ENCODE results near the gene TACC2.

Gene TACC2

DNA sequence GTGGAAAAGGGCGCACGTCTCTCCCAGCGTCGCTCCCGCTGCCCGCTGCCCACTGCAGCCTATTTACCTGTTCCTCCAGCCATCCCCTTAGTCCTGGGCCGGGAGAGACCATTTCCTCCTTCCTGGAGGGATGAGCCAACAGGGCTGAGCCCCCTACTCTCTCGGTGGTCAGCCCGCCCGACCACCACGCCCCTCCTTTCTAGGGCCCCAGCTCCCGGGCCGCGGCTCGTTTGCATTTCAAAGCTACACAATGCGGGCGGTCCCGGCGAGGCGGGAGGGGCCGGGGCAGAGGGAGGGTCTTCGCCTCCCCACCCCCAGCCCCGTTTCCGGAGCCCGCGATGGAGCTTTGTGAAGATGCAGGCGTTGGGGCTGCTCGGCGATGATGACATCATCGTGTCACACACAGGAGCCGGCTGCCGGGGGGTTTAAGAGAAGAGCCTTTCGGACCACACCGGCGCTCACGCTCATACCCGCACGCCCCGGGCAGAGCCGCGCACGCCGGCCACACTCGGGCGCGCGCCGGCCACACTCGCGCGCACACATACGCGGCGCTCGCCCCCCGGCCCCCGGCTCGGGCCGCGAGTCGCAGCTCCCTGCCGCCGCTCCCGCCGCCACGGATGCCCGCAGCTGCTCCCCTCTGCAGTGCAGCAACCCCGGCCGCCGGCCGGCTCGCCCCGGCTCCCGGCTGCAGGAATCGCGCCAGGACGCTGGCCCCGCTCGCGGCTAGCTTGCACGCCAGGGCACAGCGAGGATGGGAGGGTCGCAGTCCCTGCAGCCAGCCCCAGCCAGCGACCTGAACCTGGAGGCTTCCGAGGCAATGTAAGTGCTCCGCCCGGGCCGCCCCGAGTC lies 174.4 kb downstream of the TACC2 start:
- DNase-seq (ENCODE audit: insufficient read length, low spot score) (no peak), FAIRE-seq (no peak)
- TF ChIP-seq POLR2A (IDR thresholded peaks at IDR 0.05; ENCODE audit: low read depth, low read length): no peak

DNA sequence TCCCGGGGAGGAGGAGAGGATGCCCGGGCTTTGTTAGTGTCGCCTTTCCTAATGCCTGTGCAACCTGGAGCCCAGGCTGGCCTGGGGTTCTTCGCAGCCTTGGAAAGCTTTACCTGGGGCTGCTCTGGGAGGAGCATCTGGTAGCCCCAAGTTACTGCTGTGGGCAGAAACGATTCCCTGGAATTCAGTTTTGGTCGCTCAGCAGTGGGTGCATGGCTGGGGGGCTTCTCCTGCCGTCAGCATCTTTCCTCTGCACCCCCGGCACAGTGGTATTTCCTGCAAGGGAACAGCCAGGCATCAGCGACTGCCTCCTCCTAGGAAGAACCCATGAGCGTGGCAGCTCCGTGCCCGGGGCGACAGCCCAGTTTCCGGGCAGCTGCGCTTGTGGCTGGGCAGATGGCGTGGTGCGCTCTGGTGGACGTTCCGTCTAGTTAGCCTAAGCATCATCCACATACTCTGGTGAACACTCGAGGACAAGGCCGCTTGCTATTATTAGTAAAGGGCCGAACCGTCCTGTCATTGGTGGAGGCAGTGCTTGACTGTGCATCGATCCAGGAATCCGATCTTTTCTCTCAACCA lies 175.1 kb downstream of the TACC2 start:
- TF ChIP-seq POLR2A (IDR thresholded peaks at IDR 0.05; ENCODE audit: low read depth, low read length): no peak
- DNase-seq (ENCODE audit: insufficient read length, low spot score) (no peak), FAIRE-seq (no peak)

GRCh38 chr10:122164815-122165483 lies 176.0 kb downstream of the TACC2 start:
- DNase-seq (ENCODE audit: insufficient read length, low spot score) (no peak), FAIRE-seq (no peak)
- TF ChIP-seq POLR2A (IDR thresholded peaks at IDR 0.05; ENCODE audit: low read depth, low read length): no peak

DNA sequence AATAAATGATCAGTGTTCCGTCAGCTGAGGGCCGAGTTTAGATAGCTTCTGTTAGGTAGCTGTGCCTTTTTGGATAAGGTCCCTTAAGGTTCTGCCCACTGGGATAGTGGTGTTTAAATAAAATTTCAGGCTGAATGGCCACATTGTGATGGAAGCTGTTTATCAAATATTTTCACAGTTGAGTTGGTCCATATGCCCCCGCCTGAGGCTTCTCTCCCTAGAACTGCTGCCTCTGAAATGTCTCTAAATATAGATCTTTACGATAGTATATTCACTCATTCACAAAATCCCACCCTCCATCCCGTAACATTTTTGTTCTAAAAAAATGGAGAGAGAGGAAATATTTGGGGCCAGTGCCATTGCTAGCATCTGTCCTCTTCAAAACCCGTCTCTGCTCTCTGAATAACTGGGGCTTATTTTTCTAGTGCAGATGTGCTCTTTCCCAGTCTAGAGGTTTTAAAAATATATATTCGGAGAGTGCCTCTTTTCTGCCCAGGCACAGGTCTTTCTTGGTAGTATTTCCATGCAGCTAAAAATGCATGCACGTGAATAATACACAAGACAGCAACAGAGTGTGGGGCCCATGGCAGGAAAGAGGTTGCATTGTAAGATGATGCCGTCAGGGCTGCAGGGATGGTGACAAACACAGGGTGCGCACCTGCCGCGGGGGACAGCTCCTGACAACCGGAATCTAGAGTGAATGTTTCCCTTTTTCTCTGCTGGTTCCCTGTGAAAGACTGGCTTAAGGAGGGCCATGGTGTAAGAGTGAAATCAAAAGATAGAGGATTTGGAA lies 176.7 kb downstream of the TACC2 start:
- DNase-seq (ENCODE audit: insufficient read length, low spot score) (no peak), FAIRE-seq (no peak)
- no peak for TF ChIP-seq POLR2A (IDR thresholded peaks at IDR 0.05; ENCODE audit: low read depth, low read length)

GRCh38 chr10:122168101-122168500 lies 179.1 kb downstream of the TACC2 start:
- no peak for DNase-seq (ENCODE audit: insufficient read length, low spot score)

GRCh38 chr10:122168598-122169394 lies 179.8 kb downstream of the TACC2 start:
- FAIRE-seq (no peak), DNase-seq (ENCODE audit: insufficient read length, low spot score) (no peak)
- TF ChIP-seq POLR2A (IDR thresholded peaks at IDR 0.05; ENCODE audit: low read depth, low read length): no peak

More at GRCh38 chr10:122168101-122168500, 179.1 kb downstream of the TACC2 start:
- FAIRE-seq: no peak
- no peak for TF ChIP-seq POLR2A (IDR thresholded peaks at IDR 0.05; ENCODE audit: low read depth, low read length)

- FAIRE-seq (no peak), DNase-seq (ENCODE audit: insufficient read length, low spot score) (no peak)
- TF ChIP-seq POLR2A (IDR thresholded peaks at IDR 0.05; ENCODE audit: low read depth, low read length): no peak
Observed at GRCh38 chr10:122170802-122171201, 181.8 kb downstream of the TACC2 start.

DNA sequence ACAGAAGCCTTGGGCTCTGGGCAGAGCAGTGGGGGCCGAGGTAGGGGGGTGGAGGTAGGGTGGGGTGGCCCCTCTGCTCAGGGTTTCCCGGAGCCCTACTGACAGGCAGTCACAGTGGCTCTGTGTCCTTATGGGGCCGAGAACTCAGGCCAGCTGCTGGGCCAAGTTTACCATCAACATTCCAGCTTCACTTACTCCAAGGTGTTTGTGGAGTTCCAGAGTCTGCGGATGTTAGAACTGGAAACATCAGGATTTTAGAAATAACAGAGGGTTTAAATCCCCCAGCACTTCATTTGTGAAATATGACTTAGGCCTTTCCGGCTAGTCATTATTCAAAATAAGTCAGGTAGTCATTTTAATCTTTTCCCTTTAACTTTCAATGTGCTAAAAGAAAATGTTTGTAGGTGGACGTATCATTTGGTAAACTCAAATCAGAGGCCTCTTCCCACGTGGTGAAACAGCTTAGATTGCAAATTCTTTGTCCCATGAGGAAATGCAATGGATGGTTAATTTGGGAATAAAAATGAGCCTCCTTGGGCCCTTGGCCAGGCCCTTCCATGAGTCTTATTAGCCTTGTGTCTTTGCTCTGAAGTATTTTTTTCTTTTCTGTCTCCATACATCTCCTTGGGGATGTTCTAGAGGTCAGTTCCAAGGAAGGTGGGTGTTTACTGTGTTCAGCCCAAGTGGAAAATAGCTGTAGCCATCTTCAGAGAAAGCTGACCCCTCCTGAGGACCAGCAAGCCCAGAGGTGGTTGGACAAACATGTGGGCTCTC lies 182.5 kb downstream of the TACC2 start:
- FAIRE-seq: no peak
- TF ChIP-seq POLR2A (IDR thresholded peaks at IDR 0.05; ENCODE audit: low read depth, low read length): no peak

GRCh38 chr10:122172361-122173008 lies 183.5 kb downstream of the TACC2 start:
- TF ChIP-seq POLR2A (IDR thresholded peaks at IDR 0.05; ENCODE audit: low read depth, low read length): no peak
- DNase-seq (ENCODE audit: insufficient read length, low spot score) (no peak), FAIRE-seq (no peak)

More for the DNA sequence above, 182.5 kb downstream of the TACC2 start:
- no peak for DNase-seq (ENCODE audit: insufficient read length, low spot score)

DNA sequence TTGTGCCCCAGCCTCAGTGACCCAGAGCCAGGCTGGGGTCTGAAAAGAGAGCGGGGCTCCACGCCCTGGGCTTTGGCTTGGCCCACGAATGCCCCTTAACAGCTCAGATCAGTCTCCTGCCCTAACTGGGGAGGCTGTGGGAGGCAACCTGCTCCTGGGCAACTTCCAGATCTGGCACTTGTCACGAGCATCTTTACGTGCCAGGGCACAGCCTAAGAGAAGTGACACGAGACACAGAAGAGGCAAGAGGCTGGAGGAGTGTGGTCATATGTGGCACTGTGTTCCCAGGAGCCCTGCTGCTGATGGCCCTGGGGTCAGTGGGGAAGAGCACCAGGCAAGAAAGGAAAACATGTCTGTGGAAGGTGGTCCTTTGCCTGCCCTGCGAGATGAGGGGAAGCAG lies 184.4 kb downstream of the TACC2 start:
- no peak for FAIRE-seq
- no peak for TF ChIP-seq POLR2A (IDR thresholded peaks at IDR 0.05; ENCODE audit: low read depth, low read length)
- no peak for DNase-seq (ENCODE audit: insufficient read length, low spot score)

GRCh38 chr10:122173766-122174435 lies 184.9 kb downstream of the TACC2 start:
- no peak for FAIRE-seq
- DNase-seq (ENCODE audit: insufficient read length, low spot score): no peak
- TF ChIP-seq POLR2A (IDR thresholded peaks at IDR 0.05; ENCODE audit: low read depth, low read length): no peak

Data from H54 (cell line).